Keratinocyte (primary cell): ENCODE measurements around the gene EPHB2. TPM values are rescaled to one million over a fixed set of nuclear protein-coding genes. Genes with fewer than 3 reads are reported as not detected.
"Not testable (repeated sequence)": the region's sequence is repeated elsewhere in the genome, so short reads cannot be mapped to it uniquely, and the experiment has no call there.

ENCODE experiments used
- DNase-seq: peaks from one replicate; pipeline ENCODE4 v3.0.0-alpha.2; 2011; ENCODE audit warnings: low read depth, missing footprints, low spot score
- FAIRE-seq: peaks from 2 replicates; lab custom pipeline; 2011; peaks lifted over from hg19 to GRCh38; lab: Jason Lieb, UNC
- H2AFZ ChIP-seq: 2 replicates; pipeline ENCODE4 v1.6.0; 2012; ENCODE audit warnings: low read length, control low read depth, inconsistent platforms; ENCODE audit not compliant: control insufficient read depth
- H3K27ac ChIP-seq: 2 replicates; pipeline ENCODE4 v1.5.1; 2011; ENCODE audit warnings: low read length; ENCODE audit not compliant: control insufficient read depth, insufficient read depth
- H3K27me3 ChIP-seq: 3 replicates; pipeline ENCODE4 v1.6.0; 2011; ENCODE audit warnings: low read length; ENCODE audit not compliant: control insufficient read depth, insufficient read depth; ENCODE audit errors: extremely low read depth
- H3K36me3 ChIP-seq, 2 experiments: 2 replicates in 1 of 2; 3 replicates in 1 of 2; pipeline ENCODE4 v1.5.1; 2011; ENCODE audit warnings: low read length in 2 of 2, mild to moderate bottlenecking in 1 of 2; ENCODE audit not compliant: control insufficient read depth in 2 of 2, insufficient read depth in 2 of 2; ENCODE audit errors: extremely low read depth in 1 of 2
- H3K4me1 ChIP-seq: 3 replicates; pipeline ENCODE4 v1.5.1; 2011; ENCODE audit warnings: low read length; ENCODE audit not compliant: control insufficient read depth, insufficient read depth; ENCODE audit errors: extremely low read depth
- H3K4me2 ChIP-seq: 3 replicates; pipeline ENCODE4 v1.6.0; 2011; ENCODE audit warnings: low read depth, low read length; ENCODE audit not compliant: control insufficient read depth, insufficient read depth; ENCODE audit errors: extremely low read depth
- H3K4me3 ChIP-seq, 3 experiments: fragments of 200-600 bp in 1 of 3; sonication (generic) in 1 of 3; 2 replicates in 2 of 3; 3 replicates in 1 of 3; pipeline ENCODE4 v1.5.1; 2011 to 2016; ENCODE audit warnings: low read length in 3 of 3, mild to moderate bottlenecking in 3 of 3, control low read depth in 2 of 3, inconsistent platforms in 1 of 3, low read depth in 1 of 3, mixed read lengths in 1 of 3, mixed run types in 1 of 3, moderate library complexity in 1 of 3; ENCODE audit not compliant: control insufficient read depth in 2 of 3, insufficient read depth in 2 of 3; ENCODE audit errors: extremely low read depth in 1 of 3
- H3K79me2 ChIP-seq: 2 replicates; pipeline ENCODE4 v1.6.0; 2012; ENCODE audit warnings: low read length; ENCODE audit not compliant: control insufficient read depth, insufficient read depth
- H3K9ac ChIP-seq: 3 replicates; pipeline ENCODE4 v1.6.0; 2011; ENCODE audit warnings: low read length; ENCODE audit not compliant: control insufficient read depth, insufficient read depth; ENCODE audit errors: extremely low read depth
- H3K9me1 ChIP-seq: 3 replicates; pipeline ENCODE4 v1.6.0; 2011; ENCODE audit warnings: low read length; ENCODE audit not compliant: control insufficient read depth, insufficient read depth; ENCODE audit errors: extremely low read depth
- H3K9me3 ChIP-seq: 2 replicates; pipeline ENCODE4 v1.5.1; 2012; ENCODE audit warnings: low read depth, low read length; ENCODE audit not compliant: control insufficient read depth
- H4K20me1 ChIP-seq: 3 replicates; pipeline ENCODE4 v1.6.0; 2011; ENCODE audit warnings: low read length; ENCODE audit not compliant: control insufficient read depth, insufficient read depth; ENCODE audit errors: extremely low read depth
- CTCF ChIP-seq, 3 experiments: IDR thresholded peaks in 1 of 3; conservative IDR thresholded peaks in 1 of 3; optimal IDR thresholded peaks in 1 of 3; 2 replicates in 2 of 3; 3 replicates in 1 of 3; pipeline versions ENCODE3 to v1.5.1; 2011; ENCODE audit warnings: low read length in 3 of 3, mild to moderate bottlenecking in 3 of 3, moderate library complexity in 2 of 3, control low read depth in 1 of 3, inconsistent platforms in 1 of 3; ENCODE audit not compliant: insufficient read depth in 2 of 3; ENCODE audit errors: extremely low read depth in 1 of 3
- EZH2 ChIP-seq: IDR thresholded peaks from one replicate; pipeline ENCODE4 v1.6.1; 2012; ENCODE audit warnings: inconsistent platforms, mild to moderate bottlenecking, low read length, moderate library complexity
- dilution Hi-C: fragments of 300-500 bp; cut with MboI; formaldehyde crosslinking; loops from one replicate; pipeline ENCODE4 v1.7.0; 2020; ENCODE audit warnings: low sequenced_read_pairs; ENCODE audit not compliant: extremely low pct_ligation_motif_present
- polyA plus RNA-seq, 5 experiments: library from polyadenylated mRNA; depleted of rRNA in 3 of 5; stranded (reverse) in 3 of 5; stranded (forward) in 1 of 5; unstranded in 1 of 5; fragments of >200 nt; gene quantifications; 1 replicate in 1 of 5; 2 replicates in 3 of 5; 3 replicates in 1 of 5; pipeline versions ENCODE4 v1.2.1 to v1.2.3, GENCODE V29; 2011 to 2012; ENCODE audit warnings: missing spikeins in 2 of 5, low read depth in 1 of 5, low replicate concordance in 1 of 5

EPHB2 gene
- polyA plus RNA-seq, 1 donor (not counting 4 experiments of a cell fraction or from before 2014, with no cell fraction given): 0.10 TPM

- H3K79me2 ChIP-seq: no peaks in the 10 kb centered on the region
Observed at GRCh38 chr1:22944346-22945055, 233.9 kb downstream of the EPHB2 start.

GRCh38 chr1:22945171-22945570, 234.5 kb downstream of the EPHB2 start:
- dilution Hi-C loops: not testable (repeated sequence)

More at GRCh38 chr1:22944346-22945055, 233.9 kb downstream of the EPHB2 start:
- FAIRE-seq (no peak), DNase-seq (no peak)
- Histone ChIP-seq H3K36me3 (no peaks in the 10 kb centered on the region), H3K9ac (no peak overlapping the region), H3K4me3 (no peak overlapping the region), H3K9me3 (no peaks in the 10 kb centered on the region), H4K20me1 (peaks cover 2% of the 10 kb centered on the region), H3K4me1 (no peaks in the 10 kb centered on the region), H3K27me3 (peaks cover 11% of the 10 kb centered on the region), H3K9me1 (no peaks in the 10 kb centered on the region), H2AFZ (no peak overlapping the region), H3K4me2 (no peak overlapping the region), H3K27ac (no peak overlapping the region)
- TF ChIP-seq CTCF (optimal IDR thresholded peaks at IDR 0.05 in 1 of 3, IDR thresholded peaks at IDR 0.05 in 1 of 3, conservative IDR thresholded peaks at IDR 0.05 in 1 of 3; ENCODE audit: extremely low read depth in 1 of 3, insufficient read depth in 2 of 3, low read length in 3 of 3): no peak
- TF ChIP-seq EZH2: no peak
- dilution Hi-C loops: no loop called here

More at GRCh38 chr1:22945171-22945570, 234.5 kb downstream of the EPHB2 start:
- not testable (repeated sequence) for H3K9ac ChIP-seq, H2AFZ ChIP-seq, H4K20me1 ChIP-seq, H3K9me3 ChIP-seq, H3K36me3 ChIP-seq, H3K4me1 ChIP-seq, H3K79me2 ChIP-seq, H3K4me3 ChIP-seq, H3K27ac ChIP-seq, DNase-seq, FAIRE-seq, H3K4me2 ChIP-seq, H3K9me1 ChIP-seq
- H3K27me3 ChIP-seq: peaks cover 11% of the 10 kb centered on the region
